HCT116 (cell line): ENCODE results near the gene SUB1. TPM values are rescaled to one million over a fixed set of nuclear protein-coding genes. Genes with fewer than 3 reads are reported as not detected.

ENCODE experiments used
- ATAC-seq: fragments of 200-7000 bp; cut with Tn5 transposase; 2 replicates; pipeline ENCODE4 v1.9.1; 2020; ENCODE audit warnings: mild to moderate bottlenecking, moderate library complexity
- BruUV-seq: library from RNA; stranded (reverse); fragments of 400-500 nt; replicated peaks from 2 replicates; lab custom pipeline; 2021; lab: Mats Ljungman, UMichigan
- CTCF ChIA-PET: fragments of 300-600 bp; sonication (Branson Sonifier 250); formaldehyde crosslinking; loops from one replicate; lab custom pipeline; 2021; ENCODE audit warnings: antibody characterized with exemption; lab: Charles Lee
- POLR2A ChIA-PET: fragments of 300-600, 350-600 bp; sonication (Branson Sonifier 250); formaldehyde crosslinking; loops from one replicate; lab custom pipeline; 2021; ENCODE audit warnings: antibody characterized with exemption; lab: Charles Lee
- RAD21 ChIA-PET, 2 experiments: fragments of 300-600 bp; sonication (Branson Sonifier 250); formaldehyde crosslinking; loops; one replicate each; lab custom pipeline; 2023; ENCODE audit warnings: low total read pairs in 2 of 2; ENCODE audit not compliant: uncharacterized antibody in 2 of 2, unreplicated experiment in 2 of 2, low non-redundant PET in 1 of 2; lab: Charles Lee
- DNase-seq: peaks from one replicate; pipeline ENCODE4 v3.0.0-alpha.2; 2010; ENCODE audit warnings: low read depth, low spot score
- H2AFZ ChIP-seq: fragments of 200-600 bp; shearing (Covaris generic), sonication (generic); 2 replicates; pipeline ENCODE4 v1.6.1; 2017; ENCODE audit warnings: low read depth, mixed run types, mixed read lengths, antibody characterized with exemption, low read length; ENCODE audit not compliant: poor library complexity, severe bottlenecking
- H3K27ac ChIP-seq: 2 replicates; pipeline ENCODE4 v1.5.1; 2012; ENCODE audit warnings: low read depth, low read length
- H3K27me3 ChIP-seq: fragments of 200-600 bp; sonication (generic); 2 replicates; pipeline ENCODE4 v1.6.1; 2016; ENCODE audit warnings: mixed run types, low read length, mixed read lengths; ENCODE audit not compliant: insufficient read depth
- H3K36me3 ChIP-seq, 2 experiments: fragments of 200-500 bp in 1 of 2; fragments of 200-600 bp in 1 of 2; sonication (Bioruptor generic) in 1 of 2; sonication (generic) in 1 of 2; 2 replicates each; pipeline versions ENCODE4 v1.5.1 to v1.6.1; 2014 to 2016; ENCODE audit warnings: low read length in 2 of 2, inconsistent platforms in 1 of 2, mixed read lengths in 1 of 2, mixed run types in 1 of 2; ENCODE audit not compliant: insufficient read depth in 2 of 2, control insufficient read depth in 1 of 2
- H3K4me1 ChIP-seq, 2 experiments: fragments of 200-600 bp in 1 of 2; sonication (generic) in 1 of 2; 2 replicates each; pipeline versions ENCODE4 v1.5.1 to v1.6.1; 2012 to 2017; ENCODE audit warnings: low read length in 2 of 2, inconsistent platforms in 1 of 2, mild to moderate bottlenecking in 1 of 2, mixed read lengths in 1 of 2, mixed run types in 1 of 2, moderate library complexity in 1 of 2; ENCODE audit not compliant: insufficient read depth in 2 of 2, control insufficient read depth in 1 of 2
- H3K4me2 ChIP-seq: fragments of 200-600 bp; sonication (generic); 2 replicates; pipeline ENCODE4 v1.6.1; 2017; ENCODE audit warnings: mixed run types, low read length, mixed read lengths
- H3K4me3 ChIP-seq, 2 experiments: fragments of 200-600 bp in 1 of 2; sonication (generic) in 1 of 2; replicated peaks in 1 of 2; 2 replicates each; pipeline ENCODE4 v1.5.1; 2011 to 2016; ENCODE audit warnings: low read length in 2 of 2, control low read depth in 1 of 2, low read depth in 1 of 2, mild to moderate bottlenecking in 1 of 2, mixed read lengths in 1 of 2, mixed run types in 1 of 2
- H3K79me2 ChIP-seq: fragments of 200-600 bp; sonication (generic); 2 replicates; pipeline ENCODE4 v1.6.1; 2017; ENCODE audit warnings: mild to moderate bottlenecking, mixed run types, low read length, moderate library complexity, mixed read lengths; ENCODE audit not compliant: insufficient read depth
- H3K9ac ChIP-seq: fragments of 200-600 bp; sonication (generic); 2 replicates; pipeline ENCODE4 v1.6.1; 2016; ENCODE audit warnings: low read length, mixed read lengths
- H3K9me2 ChIP-seq: fragments of 200-600 bp; sonication (generic), shearing (Covaris generic); 2 replicates; pipeline ENCODE4 v1.6.1; 2017; ENCODE audit warnings: mixed run types, mild to moderate bottlenecking, moderate library complexity; ENCODE audit not compliant: insufficient read depth
- H3K9me3 ChIP-seq, 2 experiments: fragments of 200-500 bp in 1 of 2; fragments of 200-600 bp in 1 of 2; sonication (Bioruptor generic) in 1 of 2; sonication (generic) in 1 of 2; 2 replicates each; pipeline ENCODE4 v1.6.1; 2014 to 2017; ENCODE audit warnings: low read length in 2 of 2, mixed read lengths in 2 of 2, inconsistent platforms in 1 of 2, low read depth in 1 of 2, mild to moderate bottlenecking in 1 of 2, mixed run types in 1 of 2, moderate library complexity in 1 of 2; ENCODE audit not compliant: control insufficient read depth in 1 of 2, insufficient read depth in 1 of 2
- H4K20me1 ChIP-seq: fragments of 200-600 bp; sonication (generic), shearing (Covaris generic); 2 replicates; pipeline ENCODE4 v1.6.1; 2017; ENCODE audit warnings: mixed run types, mild to moderate bottlenecking, moderate library complexity; ENCODE audit not compliant: insufficient read depth
- ATF3 ChIP-seq: IDR thresholded peaks from 2 replicates; pipeline ENCODE4 v1.6.1; 2012
- CEBPB ChIP-seq: IDR thresholded peaks from 2 replicates; pipeline ENCODE4 v1.6.1; 2012; ENCODE audit warnings: low read depth
- EGR1 ChIP-seq: IDR thresholded peaks from 2 replicates; pipeline ENCODE4 v1.6.1; 2012; ENCODE audit warnings: low read depth
- ELF1 ChIP-seq: IDR thresholded peaks from 2 replicates; pipeline ENCODE4 v1.6.1; 2012; ENCODE audit warnings: low read depth, borderline replicate concordance
- EZH2 ChIP-seq: fragments of 200-600 bp; sonication (generic); IDR thresholded peaks from 2 replicates; pipeline ENCODE4 v1.6.1; 2017; ENCODE audit warnings: antibody characterized with exemption, mixed run types
- EZH2phosphoT487 ChIP-seq: fragments of 200-600 bp; IDR thresholded peaks from 2 replicates; pipeline ENCODE4 v1.6.1; 2018; ENCODE audit warnings: antibody characterized with exemption, borderline replicate concordance
- FOSL1 ChIP-seq: IDR thresholded peaks from 2 replicates; pipeline ENCODE4 v1.6.1; 2012; ENCODE audit warnings: low read depth
- POLR2A ChIP-seq: IDR thresholded peaks from 2 replicates; pipeline ENCODE4 v1.7.0; 2011; ENCODE audit warnings: borderline replicate concordance; ENCODE audit not compliant: insufficient read depth, insufficient read length; ENCODE audit errors: extremely low read depth
- RAD21 ChIP-seq: IDR thresholded peaks from 2 replicates; pipeline ENCODE4 v1.6.1; 2012; ENCODE audit warnings: low read depth, mild to moderate bottlenecking
- REST ChIP-seq: IDR thresholded peaks from 2 replicates; pipeline ENCODE4 v1.6.1; 2012; ENCODE audit warnings: low read depth
- SIN3A ChIP-seq: IDR thresholded peaks from 2 replicates; pipeline ENCODE4 v1.6.1; 2012; ENCODE audit warnings: low read depth
- SRF ChIP-seq: IDR thresholded peaks from 2 replicates; pipeline ENCODE4 v1.6.1; 2012; ENCODE audit warnings: low read depth
- TCF7L2 ChIP-seq: IDR thresholded peaks from 2 replicates; pipeline ENCODE4 v1.7.0; 2011; ENCODE audit warnings: borderline replicate concordance, inconsistent platforms; ENCODE audit not compliant: insufficient read depth, insufficient read length; ENCODE audit errors: extremely low read depth
- YY1 ChIP-seq: IDR thresholded peaks from 2 replicates; pipeline ENCODE4 v1.6.1; 2011; ENCODE audit warnings: low read length, low read depth, moderate library complexity, mild to moderate bottlenecking; ENCODE audit not compliant: insufficient replicate concordance; ENCODE audit errors: extremely low read depth
- ZFX ChIP-seq: fragments of 450-650 bp; IDR thresholded peaks from 2 replicates; pipeline ENCODE4 v1.6.1; 2017
- ZNF274 ChIP-seq: fragments of 200-500 bp; sonication (Bioruptor generic); IDR thresholded peaks from 2 replicates; pipeline ENCODE4 v1.6.1; 2014; ENCODE audit warnings: mild to moderate bottlenecking, low read depth, low read length, inconsistent platforms
- intact Hi-C: fragments of 100-400 bp; cut with micrococcal nuclease; formaldehyde crosslinking; loops from 2 replicates; pipeline ENCODE4 v1.10.0; 2022
- total RNA-seq: library from RNA; stranded (reverse); gene quantifications from one replicate; pipeline ENCODE4 v1.2.1, GENCODE V29; 2021; ENCODE audit not compliant: unreplicated experiment

The SUB1 gene
- total RNA-seq, 1 experiment from 2014 or later: 216 TPM

GRCh38 chr5:32625106-32625505 lies 39.7 kb downstream of the SUB1 start:
- intact Hi-C loops: no loop called here
- RAD21 ChIA-PET: no interaction called here

More at GRCh38 chr5:32625106-32625505, 39.7 kb downstream of the SUB1 start:
- CTCF ChIA-PET: no interaction called here
- no peak overlapping the region for H3K4me2 ChIP-seq
- H3K27me3 ChIP-seq: 0 out of 2 replicates have a peak, but pooled peaks cover 3% of the 10 kb centered on the region
- H3K4me3 ChIP-seq: no peak overlapping the region
- no peak for ATAC-seq
- H3K36me3 ChIP-seq: no peaks in the 10 kb centered on the region
- H3K27ac ChIP-seq: no peak overlapping the region
- H3K9ac ChIP-seq: no peak overlapping the region
- H3K79me2 ChIP-seq: no peaks in the 10 kb centered on the region
- TF ChIP-seq ZNF274 (no peak), EZH2 (no peak), RAD21 (no peak), TCF7L2 (no peak), EZH2phosphoT487 (no peak), CEBPB (no peak), POLR2A (no peak), YY1 (no peak), EGR1 (no peak), FOSL1 (no peak), SIN3A (no peak), ATF3 (no peak), SRF (no peak), REST (no peak), ZFX (no peak), ELF1 (no peak)
- H4K20me1 ChIP-seq: no peaks in the 10 kb centered on the region
- POLR2A ChIA-PET: no interaction called here
- H3K9me3 ChIP-seq: no peaks in the 10 kb centered on the region
- no TSS peak for BruUV-seq
- no peak for DNase-seq
- H3K9me2 ChIP-seq: no peaks in the 10 kb centered on the region
- no peak overlapping the region for H2AFZ ChIP-seq
- no peaks in the 10 kb centered on the region for H3K4me1 ChIP-seq
